Measurements from ENCODE around the gene LMBR1. TPM values are rescaled to one million over a fixed set of nuclear protein-coding genes. Genes with fewer than 3 reads are reported as not detected.

The LMBR1 gene
- polyA plus RNA-seq, 1 donor from 2014 or later, result 68.9 TPM

DNA sequence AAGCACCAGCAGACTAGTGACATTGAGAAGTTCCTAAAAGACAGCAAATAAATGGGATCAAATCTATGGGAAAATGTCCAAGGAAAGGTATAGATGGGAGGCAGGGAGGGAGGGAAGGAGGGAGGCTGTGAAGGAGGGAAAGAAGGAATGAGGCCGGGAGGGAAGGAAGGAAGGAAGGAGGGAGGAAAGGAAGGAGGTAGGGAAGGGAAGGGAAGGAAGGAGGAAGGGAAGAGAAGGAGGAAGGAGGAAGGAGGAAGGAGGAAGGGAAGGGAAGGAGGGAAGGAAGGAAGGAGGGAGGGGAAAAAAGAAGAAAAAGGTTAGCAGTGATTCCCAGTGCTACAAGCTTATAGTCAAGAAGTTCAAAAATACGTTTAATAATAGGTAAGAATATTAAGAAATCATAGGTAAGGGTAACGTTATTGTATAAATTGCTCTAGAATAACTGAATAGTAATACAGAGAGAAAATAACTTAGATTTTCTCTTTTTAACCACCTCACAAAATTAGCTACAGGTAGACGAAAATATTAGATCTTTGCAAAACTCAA lies 106.9 kb downstream of the LMBR1 start:
- no peak overlapping the region for H3K9ac ChIP-seq (ENCODE audit: low read length)
- no peaks in the 10 kb centered on the region for H3K27me3 ChIP-seq (ENCODE audit: insufficient read depth, low read depth, low read length)
- H3K36me3 ChIP-seq (ENCODE audit: insufficient read depth, low read length), result no peaks in the 10 kb centered on the region
- no peaks in the 10 kb centered on the region for H3K9me3 ChIP-seq (ENCODE audit: low read length)
- H3K9me2 ChIP-seq (ENCODE audit: insufficient read depth, low read length), result no peaks in the 10 kb centered on the region
- no peaks in the 10 kb centered on the region for H3K79me2 ChIP-seq (replicated peaks; ENCODE audit: insufficient read depth, low read length)
- no peak overlapping the region for H2AFZ ChIP-seq (ENCODE audit: low read depth, low read length)
- no peak overlapping the region for H3K4me2 ChIP-seq (ENCODE audit: low read length)
- no peaks in the 10 kb centered on the region for H3F3A ChIP-seq (ENCODE audit: insufficient read depth, low read length, poor library complexity, severe bottlenecking)
- H3K27ac ChIP-seq (ENCODE audit: low read length), result no peak overlapping the region
- H3K4me3 ChIP-seq (ENCODE audit: low read length), result no peak overlapping the region
- no peak for TF ChIP-seq EZH2 (IDR thresholded peaks at IDR 0.05; ENCODE audit: borderline replicate concordance, insufficient read depth, low read length, poor library complexity, severe bottlenecking)
- TF ChIP-seq TAF1 (IDR thresholded peaks at IDR 0.05; ENCODE audit: low read depth), result no peak
- TF ChIP-seq EP300 (conservative IDR thresholded peaks at IDR 0.05; ENCODE audit: poor library complexity, severe bottlenecking), result no peak
- TF ChIP-seq SMC3 (conservative IDR thresholded peaks at IDR 0.05; ENCODE audit: poor library complexity), result no peak
- TF ChIP-seq MXI1 (conservative IDR thresholded peaks at IDR 0.05; ENCODE audit: poor library complexity, severe bottlenecking), result no peak
- TF ChIP-seq, protein P1, sequence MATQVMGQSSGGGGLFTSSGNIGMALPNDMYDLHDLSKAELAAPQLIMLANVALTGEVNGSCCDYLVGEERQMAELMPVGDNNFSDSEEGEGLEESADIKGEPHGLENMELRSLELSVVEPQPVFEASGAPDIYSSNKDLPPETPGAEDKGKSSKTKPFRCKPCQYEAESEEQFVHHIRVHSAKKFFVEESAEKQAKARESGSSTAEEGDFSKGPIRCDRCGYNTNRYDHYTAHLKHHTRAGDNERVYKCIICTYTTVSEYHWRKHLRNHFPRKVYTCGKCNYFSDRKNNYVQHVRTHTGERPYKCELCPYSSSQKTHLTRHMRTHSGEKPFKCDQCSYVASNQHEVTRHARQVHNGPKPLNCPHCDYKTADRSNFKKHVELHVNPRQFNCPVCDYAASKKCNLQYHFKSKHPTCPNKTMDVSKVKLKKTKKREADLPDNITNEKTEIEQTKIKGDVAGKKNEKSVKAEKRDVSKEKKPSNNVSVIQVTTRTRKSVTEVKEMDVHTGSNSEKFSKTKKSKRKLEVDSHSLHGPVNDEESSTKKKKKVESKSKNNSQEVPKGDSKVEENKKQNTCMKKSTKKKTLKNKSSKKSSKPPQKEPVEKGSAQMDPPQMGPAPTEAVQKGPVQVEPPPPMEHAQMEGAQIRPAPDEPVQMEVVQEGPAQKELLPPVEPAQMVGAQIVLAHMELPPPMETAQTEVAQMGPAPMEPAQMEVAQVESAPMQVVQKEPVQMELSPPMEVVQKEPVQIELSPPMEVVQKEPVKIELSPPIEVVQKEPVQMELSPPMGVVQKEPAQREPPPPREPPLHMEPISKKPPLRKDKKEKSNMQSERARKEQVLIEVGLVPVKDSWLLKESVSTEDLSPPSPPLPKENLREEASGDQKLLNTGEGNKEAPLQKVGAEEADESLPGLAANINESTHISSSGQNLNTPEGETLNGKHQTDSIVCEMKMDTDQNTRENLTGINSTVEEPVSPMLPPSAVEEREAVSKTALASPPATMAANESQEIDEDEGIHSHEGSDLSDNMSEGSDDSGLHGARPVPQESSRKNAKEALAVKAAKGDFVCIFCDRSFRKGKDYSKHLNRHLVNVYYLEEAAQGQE (IDR thresholded peaks at IDR 0.05; ENCODE audit: borderline replicate concordance), result no peak
- TF ChIP-seq RAD21 (conservative IDR thresholded peaks at IDR 0.05), result no peak
- TF ChIP-seq, protein P2, sequence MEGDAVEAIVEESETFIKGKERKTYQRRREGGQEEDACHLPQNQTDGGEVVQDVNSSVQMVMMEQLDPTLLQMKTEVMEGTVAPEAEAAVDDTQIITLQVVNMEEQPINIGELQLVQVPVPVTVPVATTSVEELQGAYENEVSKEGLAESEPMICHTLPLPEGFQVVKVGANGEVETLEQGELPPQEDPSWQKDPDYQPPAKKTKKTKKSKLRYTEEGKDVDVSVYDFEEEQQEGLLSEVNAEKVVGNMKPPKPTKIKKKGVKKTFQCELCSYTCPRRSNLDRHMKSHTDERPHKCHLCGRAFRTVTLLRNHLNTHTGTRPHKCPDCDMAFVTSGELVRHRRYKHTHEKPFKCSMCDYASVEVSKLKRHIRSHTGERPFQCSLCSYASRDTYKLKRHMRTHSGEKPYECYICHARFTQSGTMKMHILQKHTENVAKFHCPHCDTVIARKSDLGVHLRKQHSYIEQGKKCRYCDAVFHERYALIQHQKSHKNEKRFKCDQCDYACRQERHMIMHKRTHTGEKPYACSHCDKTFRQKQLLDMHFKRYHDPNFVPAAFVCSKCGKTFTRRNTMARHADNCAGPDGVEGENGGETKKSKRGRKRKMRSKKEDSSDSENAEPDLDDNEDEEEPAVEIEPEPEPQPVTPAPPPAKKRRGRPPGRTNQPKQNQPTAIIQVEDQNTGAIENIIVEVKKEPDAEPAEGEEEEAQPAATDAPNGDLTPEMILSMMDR (IDR thresholded peaks at IDR 0.05; ENCODE audit: poor library complexity, severe bottlenecking), result no peak
- TF ChIP-seq POLR2AphosphoS5 (IDR thresholded peaks at IDR 0.05), result no peak
- no peaks in the 10 kb centered on the region for H4K20me1 ChIP-seq (ENCODE audit: insufficient read depth)

DNA sequence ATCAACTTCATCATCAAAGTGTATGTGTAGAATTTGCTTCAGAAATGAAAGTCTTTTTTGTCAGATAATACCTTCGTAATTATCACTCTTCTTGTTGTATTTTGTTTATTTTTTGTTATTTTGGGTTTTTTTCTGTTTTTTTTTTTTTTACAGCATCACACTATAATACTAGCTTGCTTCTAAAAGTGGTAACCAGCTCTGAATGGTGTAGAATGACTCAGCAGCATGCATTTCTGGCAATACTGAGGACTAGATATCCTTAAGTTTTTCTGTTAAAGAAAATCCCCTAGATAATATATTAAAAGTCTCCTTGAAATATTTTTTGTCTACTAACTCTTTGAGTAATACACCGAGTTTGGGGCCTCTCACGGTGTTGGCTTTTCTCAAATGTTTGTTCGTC lies 109.1 kb downstream of the LMBR1 start:
- no peak overlapping the region for H3K27ac ChIP-seq (ENCODE audit: low read length)
- H3K9me3 ChIP-seq (ENCODE audit: low read length), result no peaks in the 10 kb centered on the region
- no peak overlapping the region for H3K4me2 ChIP-seq (ENCODE audit: low read length)

More for the DNA sequence above, 109.1 kb downstream of the LMBR1 start:
- no peak overlapping the region for H3K4me3 ChIP-seq (ENCODE audit: low read length)
- no peak overlapping the region for H2AFZ ChIP-seq (ENCODE audit: low read depth, low read length)
- no peak for TF ChIP-seq TAF1 (IDR thresholded peaks at IDR 0.05; ENCODE audit: low read depth)
- no peak for TF ChIP-seq EZH2 (IDR thresholded peaks at IDR 0.05; ENCODE audit: borderline replicate concordance, insufficient read depth, low read length, poor library complexity, severe bottlenecking)
- H3K27me3 ChIP-seq (ENCODE audit: insufficient read depth, low read depth, low read length), result no peaks in the 10 kb centered on the region
- H3F3A ChIP-seq (ENCODE audit: insufficient read depth, low read length, poor library complexity, severe bottlenecking), result no peaks in the 10 kb centered on the region
- no peaks in the 10 kb centered on the region for H3K36me3 ChIP-seq (ENCODE audit: insufficient read depth, low read length)
- no peak overlapping the region for H3K9ac ChIP-seq (ENCODE audit: low read length)
- H3K79me2 ChIP-seq (replicated peaks; ENCODE audit: insufficient read depth, low read length), result no peaks in the 10 kb centered on the region
- H4K20me1 ChIP-seq (ENCODE audit: insufficient read depth), result no peaks in the 10 kb centered on the region
- no peaks in the 10 kb centered on the region for H3K9me2 ChIP-seq (ENCODE audit: insufficient read depth, low read length)
